ENCODE results near the gene MRPS35.

GRCh38 chr12:27673101-27673718 lies 37.4 kb upstream of the MRPS35 start:
- no peak for TF ChIP-seq POLR2A (IDR thresholded peaks at IDR 0.05)
- TF ChIP-seq CTCF (IDR thresholded peaks at IDR 0.05), result no peak
